GM21619 (cell line): ENCODE results near the gene ADGRG4.
"Not testable (repeated sequence)": the region's sequence is repeated elsewhere in the genome, so short reads cannot be mapped to it uniquely, and the experiment has no call there.

ENCODE experiments used
- ATAC-seq: cut with Tn5 transposase; IDR thresholded peaks from one replicate; pipeline ENCODE4 v1.9.1; 2021; ENCODE audit not compliant: unreplicated experiment

Gene ADGRG4, protein sequence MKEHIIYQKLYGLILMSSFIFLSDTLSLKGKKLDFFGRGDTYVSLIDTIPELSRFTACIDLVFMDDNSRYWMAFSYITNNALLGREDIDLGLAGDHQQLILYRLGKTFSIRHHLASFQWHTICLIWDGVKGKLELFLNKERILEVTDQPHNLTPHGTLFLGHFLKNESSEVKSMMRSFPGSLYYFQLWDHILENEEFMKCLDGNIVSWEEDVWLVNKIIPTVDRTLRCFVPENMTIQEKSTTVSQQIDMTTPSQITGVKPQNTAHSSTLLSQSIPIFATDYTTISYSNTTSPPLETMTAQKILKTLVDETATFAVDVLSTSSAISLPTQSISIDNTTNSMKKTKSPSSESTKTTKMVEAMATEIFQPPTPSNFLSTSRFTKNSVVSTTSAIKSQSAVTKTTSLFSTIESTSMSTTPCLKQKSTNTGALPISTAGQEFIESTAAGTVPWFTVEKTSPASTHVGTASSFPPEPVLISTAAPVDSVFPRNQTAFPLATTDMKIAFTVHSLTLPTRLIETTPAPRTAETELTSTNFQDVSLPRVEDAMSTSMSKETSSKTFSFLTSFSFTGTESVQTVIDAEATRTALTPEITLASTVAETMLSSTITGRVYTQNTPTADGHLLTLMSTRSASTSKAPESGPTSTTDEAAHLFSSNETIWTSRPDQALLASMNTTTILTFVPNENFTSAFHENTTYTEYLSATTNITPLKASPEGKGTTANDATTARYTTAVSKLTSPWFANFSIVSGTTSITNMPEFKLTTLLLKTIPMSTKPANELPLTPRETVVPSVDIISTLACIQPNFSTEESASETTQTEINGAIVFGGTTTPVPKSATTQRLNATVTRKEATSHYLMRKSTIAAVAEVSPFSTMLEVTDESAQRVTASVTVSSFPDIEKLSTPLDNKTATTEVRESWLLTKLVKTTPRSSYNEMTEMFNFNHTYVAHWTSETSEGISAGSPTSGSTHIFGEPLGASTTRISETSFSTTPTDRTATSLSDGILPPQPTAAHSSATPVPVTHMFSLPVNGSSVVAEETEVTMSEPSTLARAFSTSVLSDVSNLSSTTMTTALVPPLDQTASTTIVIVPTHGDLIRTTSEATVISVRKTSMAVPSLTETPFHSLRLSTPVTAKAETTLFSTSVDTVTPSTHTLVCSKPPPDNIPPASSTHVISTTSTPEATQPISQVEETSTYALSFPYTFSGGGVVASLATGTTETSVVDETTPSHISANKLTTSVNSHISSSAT (N-terminal part only)

DNA sequence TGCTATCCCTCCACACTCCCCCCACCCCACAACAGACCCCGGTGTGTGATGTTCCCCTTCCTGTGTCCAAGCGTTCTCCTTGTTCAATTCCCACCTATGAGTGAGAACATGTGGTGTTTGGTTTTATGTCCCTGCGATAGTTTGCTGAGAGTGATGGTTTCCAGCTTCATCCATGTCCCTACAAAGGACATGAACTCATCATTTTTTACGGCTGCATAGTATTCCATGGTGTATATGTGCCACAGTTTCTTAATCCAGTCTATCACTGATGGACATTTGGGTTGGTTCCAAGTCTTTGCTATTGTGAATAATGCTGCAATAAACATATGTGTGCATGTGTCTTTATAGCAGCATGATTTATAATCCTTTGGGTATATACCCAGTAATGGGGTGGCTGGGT is at the start of gene ADGRG4:
Gene ADGRG4 (plus strand): TSS at position 243 of the 400 bp plus-strand sequence. CDS start 7,815 bp downstream, outside the sequence.
- ATAC-seq, result not testable (repeated sequence)

DNA sequence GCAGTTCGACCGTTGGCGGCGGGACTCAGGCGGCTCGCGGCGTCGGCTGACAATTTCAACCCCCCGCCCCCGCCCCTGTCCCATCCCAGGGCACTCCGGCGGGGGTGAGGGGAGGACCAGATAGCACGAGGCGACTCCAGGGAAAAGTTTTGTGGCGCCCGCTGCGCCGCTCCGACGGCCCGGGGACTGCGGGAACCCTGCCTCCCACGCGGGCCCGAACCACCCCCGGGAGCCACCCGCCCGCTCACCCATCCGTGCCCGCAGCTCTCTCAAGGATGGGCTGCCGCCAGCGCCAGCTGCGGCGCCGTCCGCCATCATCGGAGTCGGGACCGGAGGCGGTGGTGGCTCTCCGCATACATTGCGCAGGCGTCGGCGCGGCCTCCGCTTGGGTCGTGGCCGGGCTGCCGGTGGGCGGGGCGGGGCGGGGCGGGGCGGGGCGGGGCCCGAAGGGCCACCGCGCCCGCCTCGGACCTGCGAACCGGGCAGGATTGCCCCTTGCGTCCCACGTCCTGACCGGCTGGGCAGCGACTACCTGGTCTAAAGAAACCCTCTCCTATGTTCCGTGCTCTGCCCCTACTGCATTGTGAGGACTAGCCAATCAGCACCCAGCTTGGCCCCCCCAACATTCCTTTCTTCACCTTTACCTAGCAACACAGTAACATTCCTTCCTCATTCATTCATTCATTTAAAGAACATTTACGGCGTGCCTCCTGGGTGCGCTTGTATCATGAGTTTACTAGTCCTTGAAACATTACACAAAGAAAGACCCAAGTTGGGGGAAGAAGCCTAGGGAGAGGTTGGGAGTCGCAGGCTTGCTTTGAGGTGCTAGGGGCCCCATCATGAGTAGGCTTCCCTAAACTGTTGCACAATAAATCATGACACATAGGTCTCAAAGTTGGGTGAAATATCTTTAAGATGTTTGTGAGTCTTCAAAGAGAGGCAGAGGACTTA is 49.4 kb upstream of the ADGRG4 start, which contains the start of gene MAP7D3:
Gene MAP7D3 (minus strand): TSS at position 360 of the 951 bp plus-strand sequence. CDS start 42 bp downstream, at position 318.
- ATAC-seq, result peak; percentile 87

DNA sequence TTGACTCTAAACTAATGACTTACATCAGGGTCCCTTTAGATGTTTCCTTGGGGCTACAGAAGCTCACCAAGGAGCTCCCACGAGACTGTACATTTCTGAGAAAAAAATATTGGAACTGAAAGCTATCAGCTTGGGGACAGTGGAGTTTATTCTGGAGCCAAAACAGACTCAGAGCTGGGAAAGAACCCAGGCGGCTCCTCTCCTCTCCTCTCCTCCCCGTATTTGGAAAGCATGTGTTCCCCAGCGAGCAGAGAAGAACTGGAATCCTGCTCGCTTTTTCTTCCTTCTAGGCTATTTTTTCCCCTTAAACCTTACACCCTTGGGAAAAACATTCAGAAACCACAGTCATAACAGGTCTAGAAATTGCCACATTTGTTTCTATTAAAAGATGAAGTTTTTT is 45.2 kb upstream of the ADGRG4 start:
- no peak for ATAC-seq

DNA sequence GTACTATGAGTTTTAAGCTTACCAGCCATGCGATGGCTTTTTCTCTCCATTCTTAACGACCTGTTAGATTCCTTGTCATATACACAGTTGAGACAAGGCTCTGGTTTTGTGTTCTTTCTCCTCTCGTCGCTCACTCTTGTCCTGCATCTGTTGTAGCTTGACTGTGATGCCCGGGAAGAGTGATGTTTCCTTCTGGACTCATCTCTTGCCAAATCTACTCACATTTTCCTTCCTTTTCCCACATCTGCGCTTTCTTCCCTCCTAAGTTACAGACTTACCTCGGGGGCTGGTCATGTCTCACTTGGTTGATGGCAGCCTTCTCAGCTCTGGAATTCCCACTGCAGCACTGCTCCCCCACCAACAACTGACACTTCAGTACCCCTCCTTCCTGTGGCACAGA is 44.7 kb upstream of the ADGRG4 start:
- no peak for ATAC-seq

DNA sequence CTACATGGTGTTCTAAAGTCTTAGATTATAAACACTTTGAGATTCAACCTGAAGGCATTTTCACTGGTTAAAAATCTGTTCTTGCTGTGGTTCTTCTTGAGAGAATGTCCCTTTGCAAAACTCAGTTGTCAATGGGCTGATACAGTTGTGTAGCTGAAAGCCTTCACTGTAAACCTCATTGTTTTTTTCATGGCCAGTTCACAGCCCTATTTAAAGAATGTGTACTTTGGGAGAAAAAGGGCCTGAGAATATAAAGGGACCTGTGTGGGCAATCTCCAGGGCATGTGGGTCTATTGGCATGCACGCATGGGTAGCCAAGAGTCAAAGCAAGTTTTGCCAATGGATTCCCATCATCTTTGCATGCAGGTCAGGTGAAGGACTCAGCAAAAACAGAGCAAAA is 41.8 kb upstream of the ADGRG4 start:
- no peak for ATAC-seq

DNA sequence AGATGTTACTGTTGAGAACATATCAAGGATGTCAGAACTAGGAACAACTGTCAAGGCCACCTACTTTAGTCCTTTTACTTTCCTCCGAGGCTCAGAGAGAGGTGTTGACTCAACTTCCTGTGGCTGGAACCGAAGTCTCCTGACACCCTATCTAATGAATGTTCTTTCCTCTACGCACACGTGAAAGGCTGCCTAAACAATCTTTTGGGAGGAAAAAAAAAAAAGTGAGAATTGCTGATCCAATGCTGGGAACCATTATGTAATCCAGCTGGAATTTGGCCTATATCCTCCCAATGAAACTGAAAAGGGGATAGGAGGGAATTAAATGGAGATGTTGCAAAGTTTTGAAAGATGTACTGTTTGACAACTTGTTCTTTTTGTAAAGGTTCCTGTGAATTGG is 41.2 kb upstream of the ADGRG4 start:
- ATAC-seq, result no peak

DNA sequence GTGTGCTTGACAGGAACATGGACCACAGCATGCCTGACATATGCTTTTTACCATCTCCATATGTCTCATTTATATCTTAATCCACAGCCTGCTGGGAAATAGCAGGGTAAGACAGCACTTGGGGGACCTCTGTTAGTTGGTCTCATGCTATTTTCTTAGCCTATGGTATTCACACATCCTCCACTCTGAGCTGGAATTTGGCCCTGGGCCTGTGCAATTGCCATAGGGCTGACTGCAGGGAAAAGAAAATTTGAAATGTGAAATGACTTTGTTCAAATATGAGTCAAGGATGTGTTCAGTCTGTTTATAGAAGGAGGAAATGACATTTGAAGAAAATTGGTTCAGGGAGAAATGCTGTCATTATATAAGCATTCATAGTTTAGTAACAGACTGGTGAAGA is 40.0 kb upstream of the ADGRG4 start:
- ATAC-seq, result no peak

DNA sequence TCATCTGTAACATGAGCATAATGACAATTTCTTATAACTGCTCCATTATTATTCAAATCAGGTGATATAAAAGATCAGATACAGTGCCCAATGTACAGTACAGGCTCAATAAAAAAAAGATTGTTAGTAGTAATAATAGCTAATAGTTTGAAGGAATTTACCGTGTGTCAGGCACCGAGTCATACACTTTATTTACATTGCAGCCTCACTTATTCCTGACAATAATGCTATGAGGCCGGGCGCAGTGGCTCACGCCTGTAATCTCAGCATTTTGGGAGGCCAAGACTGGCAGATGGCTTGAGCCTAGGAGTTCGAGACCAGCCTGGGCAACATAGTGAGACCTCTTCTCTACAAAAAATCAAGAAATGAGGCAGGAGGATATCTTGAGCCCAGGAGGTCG is 39.4 kb upstream of the ADGRG4 start:
- no peak for ATAC-seq

DNA sequence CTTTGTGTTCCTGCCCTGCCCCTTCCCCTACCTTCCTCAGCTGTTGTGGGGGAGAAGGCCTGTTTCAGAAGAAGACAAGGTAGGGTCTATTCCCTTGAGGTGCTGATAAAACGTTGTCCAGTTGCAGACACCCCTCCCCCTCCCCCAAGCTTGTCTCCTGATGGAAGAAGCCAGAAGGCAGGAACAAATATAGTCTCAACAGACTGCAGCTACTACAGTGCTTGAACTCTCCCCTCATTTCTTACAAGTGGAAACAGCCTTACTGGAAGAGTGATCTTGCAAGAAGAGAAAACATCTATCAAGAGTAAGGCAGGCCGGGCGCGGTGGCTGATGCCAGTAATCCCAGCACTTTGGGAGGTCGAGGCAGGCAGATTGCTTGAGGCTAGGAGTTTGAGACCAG is 38.5 kb upstream of the ADGRG4 start:
- no peak for ATAC-seq

DNA sequence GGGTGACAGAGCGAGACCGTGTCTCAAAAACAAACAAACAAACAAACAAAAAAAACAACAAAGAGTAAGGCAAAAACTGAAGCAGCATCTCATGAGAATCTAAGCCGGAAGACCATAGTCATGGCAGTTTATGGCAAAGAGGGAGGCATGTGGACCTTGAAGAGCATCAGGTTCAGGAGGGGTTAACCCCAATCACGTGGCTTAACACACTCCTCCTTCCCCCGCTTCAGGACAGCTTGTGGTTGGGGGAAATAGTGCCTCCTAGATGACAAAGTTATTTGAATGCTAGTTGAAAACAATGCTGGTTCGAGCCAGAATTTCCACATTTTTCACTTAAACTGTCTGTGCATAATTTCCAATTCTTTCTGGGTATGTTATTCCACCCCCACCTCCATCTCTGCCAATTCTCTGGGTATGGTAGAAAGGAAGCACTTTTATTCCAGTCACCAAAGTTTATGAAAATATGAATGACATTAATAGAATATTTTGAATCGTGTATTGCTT is 37.9 kb upstream of the ADGRG4 start:
- ATAC-seq, result no peak

DNA sequence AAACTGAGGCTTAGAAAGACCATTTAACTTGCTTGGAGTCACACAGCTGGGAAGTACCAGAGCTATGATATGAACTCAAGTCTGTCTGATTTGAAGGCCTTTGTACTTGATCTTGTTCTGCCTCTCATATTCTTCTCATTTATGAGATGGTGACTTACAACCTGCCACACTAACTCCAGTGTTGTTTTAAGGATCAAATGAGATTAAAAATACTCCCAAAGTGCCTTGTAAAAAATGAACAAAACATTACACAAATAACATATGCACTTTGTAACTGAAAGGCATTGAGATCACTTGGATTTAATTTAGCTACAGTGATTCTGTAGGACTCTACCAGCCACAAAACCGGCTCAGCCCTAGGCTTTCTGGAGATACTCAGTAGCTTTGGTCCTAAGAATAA is 33.9 kb upstream of the ADGRG4 start:
- no peak for ATAC-seq

DNA sequence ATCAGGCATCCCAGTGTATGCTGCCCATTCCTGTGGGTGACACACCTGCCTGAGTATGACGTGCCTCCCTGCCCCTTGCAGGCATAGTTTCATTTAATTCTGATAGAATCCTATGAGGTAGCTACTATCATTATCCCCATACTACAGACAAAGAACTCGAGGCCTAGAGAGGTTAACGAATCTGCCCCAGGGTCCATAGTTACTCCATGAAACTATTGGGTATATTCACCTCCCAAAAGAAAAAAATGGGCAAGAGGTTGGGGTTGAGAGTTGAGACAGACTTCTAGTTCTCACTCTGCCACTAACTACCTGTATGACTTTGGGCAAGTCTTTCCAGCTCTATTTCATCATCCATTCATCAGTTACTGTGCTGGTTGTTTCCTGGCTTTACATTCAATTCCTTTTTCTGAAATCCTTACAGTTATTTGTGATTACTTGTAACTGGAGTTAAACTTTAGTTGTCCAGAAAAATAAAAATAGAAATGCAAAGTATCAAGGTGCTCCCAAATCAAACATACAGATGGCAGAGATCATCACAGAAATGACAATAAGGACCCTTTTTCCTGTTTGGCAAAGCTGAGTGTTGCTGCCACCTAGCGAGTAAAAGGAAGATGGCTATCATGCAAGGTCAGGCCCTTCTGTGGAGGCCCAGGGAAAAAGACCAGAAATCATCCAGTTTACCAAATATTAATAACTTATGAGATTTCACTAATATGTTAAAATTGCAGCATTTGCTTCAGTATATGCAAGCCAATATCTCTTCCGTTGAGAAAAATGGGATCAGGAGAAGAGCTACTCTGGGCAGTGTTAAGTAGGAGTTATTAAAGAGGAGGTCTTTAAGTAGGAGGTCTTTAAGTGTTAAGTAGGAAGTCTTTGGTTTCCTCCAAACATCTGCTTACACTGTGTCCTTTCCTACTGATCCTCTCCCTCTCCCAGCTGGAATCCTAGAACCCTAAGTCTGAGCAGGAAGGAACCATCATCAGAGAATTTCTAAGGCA is 32.4 kb upstream of the ADGRG4 start:
- ATAC-seq, result peak; percentile 49

DNA sequence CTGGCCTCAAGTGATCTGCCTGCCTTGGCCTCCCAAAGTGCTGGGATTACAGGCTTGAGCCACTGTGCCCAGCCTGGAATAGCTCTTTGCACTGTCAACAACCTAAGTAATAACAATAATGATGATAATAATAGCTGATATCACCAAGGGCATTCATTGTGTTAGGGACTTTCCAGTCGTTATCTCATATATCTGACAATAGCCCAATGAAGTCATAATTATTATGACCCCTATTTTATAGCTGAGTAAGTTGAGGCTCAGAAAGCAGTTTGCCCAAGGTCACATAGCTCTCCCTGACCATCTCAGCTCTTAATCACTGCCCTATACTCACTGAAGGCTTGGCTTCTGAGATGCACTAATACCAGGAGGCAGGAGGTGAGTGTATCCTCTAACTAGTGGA is 30.8 kb upstream of the ADGRG4 start:
- no peak for ATAC-seq

DNA sequence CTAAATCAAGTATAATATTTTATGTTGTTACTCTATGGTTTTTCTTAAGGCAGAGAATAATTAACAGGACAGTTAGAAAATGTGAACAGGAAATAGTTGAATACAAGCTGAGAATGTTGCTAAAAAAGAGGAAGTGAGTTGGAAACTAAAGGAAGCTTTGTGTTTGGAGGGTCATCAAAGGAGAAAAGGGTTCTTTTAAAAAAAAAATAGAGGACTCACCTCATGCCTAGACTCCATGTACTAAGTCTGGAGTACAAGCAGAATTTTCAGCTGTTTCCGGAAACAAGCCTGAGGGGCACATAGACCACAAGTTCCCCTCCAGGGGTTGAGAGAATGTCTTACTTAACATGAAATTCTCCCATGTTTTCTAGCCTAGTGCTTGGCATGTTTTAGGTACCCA is 29.5 kb upstream of the ADGRG4 start:
- peak; percentile 57 for ATAC-seq

DNA sequence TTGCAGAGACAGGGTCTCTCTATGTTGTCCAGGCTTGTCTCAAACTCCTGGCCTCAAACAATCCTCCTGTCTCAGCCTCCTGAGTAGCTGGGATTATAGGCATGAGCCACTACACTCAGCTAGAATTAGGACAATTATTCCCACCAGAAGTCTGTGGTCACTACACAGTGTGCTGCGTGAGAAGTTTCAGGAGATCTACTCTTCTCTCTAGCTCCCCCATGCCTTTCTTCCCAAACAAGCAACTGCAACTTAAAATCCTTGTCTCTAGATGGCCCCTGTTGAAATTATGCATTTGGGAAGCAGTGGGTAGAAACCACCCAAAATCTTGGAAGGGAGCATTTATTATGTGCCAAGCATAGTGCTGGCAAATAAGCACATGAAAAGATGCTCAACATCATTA is 28.4 kb upstream of the ADGRG4 start:
- ATAC-seq, result no peak

DNA sequence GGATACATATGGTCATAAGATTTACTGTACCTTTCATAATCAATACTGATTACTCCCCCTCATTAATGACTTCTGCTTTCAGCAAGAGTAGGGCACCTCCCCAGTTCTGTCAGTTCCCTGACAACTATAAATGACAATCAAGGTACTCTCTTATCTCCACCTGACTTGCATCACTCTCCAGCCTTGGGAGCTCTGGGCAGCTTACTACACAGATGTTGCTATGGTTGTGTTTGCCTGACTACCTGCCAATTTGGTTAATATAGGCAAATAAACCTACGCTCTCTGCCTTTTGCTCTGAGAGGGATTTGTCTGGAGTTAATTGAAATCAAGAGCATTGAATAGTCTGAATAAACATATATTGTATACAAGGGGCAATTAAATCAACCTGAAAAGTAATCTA is 26.8 kb upstream of the ADGRG4 start:
- ATAC-seq, result no peak

DNA sequence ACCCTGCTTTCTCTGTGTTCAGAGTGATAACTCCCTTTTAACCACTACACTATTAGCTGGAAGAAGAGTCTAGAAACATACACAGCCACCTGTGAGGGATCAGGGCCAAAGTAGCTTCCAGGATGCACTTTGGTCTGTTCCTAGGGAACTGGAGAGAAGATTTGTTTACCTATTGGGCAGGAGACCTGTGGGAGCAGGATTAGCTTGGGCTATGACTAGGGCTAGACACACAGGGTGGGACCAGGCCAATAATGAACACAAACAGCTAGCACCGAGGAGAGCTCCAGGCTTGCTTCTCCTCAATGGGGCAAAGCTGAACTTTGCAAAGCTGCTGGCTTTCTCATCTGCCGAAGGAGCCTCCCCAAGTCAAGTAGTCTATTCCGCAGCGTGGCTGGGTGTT is 25.2 kb upstream of the ADGRG4 start:
- ATAC-seq, result no peak

DNA sequence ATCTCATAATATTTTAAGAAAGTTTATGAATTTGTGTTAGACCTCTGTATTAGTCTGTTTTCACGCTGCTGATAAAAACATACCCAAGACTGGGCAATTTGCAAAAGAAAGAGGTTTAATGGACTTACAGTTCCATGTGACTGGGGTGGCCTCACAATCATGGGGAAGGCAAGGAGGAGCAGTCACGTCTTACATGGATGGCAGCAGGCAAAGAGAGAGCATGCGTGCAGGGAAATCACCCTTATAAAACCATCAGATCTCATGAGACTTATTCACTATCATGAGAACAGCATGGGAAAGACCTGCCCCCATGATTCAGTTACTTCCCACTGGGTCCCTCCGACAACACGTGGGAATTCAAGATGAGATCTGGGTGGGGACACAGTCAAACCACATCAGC is 14.4 kb upstream of the ADGRG4 start:
- ATAC-seq, result not testable (repeated sequence)

DNA sequence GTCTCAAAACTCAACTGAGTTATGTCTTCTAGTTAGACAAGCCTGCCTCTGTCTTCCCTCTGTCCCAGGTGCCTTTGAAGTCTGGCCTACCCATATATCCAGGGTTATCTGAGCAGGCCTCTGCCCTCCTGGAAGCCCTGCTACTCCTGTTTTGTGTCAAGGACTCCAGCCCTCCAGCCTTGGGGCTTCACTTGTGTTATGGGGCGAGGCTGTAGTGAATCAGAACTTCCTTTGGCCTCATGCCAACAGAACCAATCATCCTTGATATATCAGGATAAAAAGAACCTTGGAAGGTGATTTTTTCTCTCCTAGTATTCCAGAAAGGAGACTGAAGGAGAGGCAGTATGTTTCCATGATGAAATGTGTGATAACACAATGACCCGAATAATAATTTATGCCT is 8.9 kb upstream of the ADGRG4 start:
- no peak for ATAC-seq
